ENCODE results near the gene FBXO17.
"Not testable (repeated sequence)": the region's sequence is repeated elsewhere in the genome, so short reads cannot be mapped to it uniquely, and the experiment has no call there.

FBXO17 gene

GRCh38 chr19:38978326-38978689 is 2.8 kb upstream of the FBXO17 start:
- no peak for DNase-seq

- no peak for DNase-seq
These were observed 2.1 kb upstream of the FBXO17 start for GRCh38 chr19:38977445-38978325.

GRCh38 chr19:38975861-38976271 is 324 bp upstream of the FBXO17 start:
- no peak for DNase-seq

- no peak for DNase-seq
These were observed 823 bp downstream of the FBXO17 start for GRCh38 chr19:38974624-38975213.

- no peak for DNase-seq
These were observed 3.9 kb downstream of the FBXO17 start for GRCh38 chr19:38971672-38972071.

GRCh38 chr19:38970664-38971532 is 4.6 kb downstream of the FBXO17 start:
- no peak for DNase-seq

GRCh38 chr19:38966149-38966548 is 9.4 kb downstream of the FBXO17 start:
- DNase-seq, result not testable (repeated sequence)

- DNase-seq, result no peak
These were observed 10.8 kb downstream of the FBXO17 start for GRCh38 chr19:38964738-38965137.

GRCh38 chr19:38959618-38960017 is 15.9 kb downstream of the FBXO17 start:
- DNase-seq, result no peak

- no peak for DNase-seq
These were observed 17.2 kb downstream of the FBXO17 start for GRCh38 chr19:38958301-38958700.

GRCh38 chr19:38956264-38956663 is 19.3 kb downstream of the FBXO17 start:
- DNase-seq, result no peak

- DNase-seq, result no peak
These were observed 21.9 kb downstream of the FBXO17 start for GRCh38 chr19:38953677-38954076.

GRCh38 chr19:38952395-38953165 is 23.0 kb downstream of the FBXO17 start:
- DNase-seq, result peak; percentile 12

- no peak for DNase-seq
These were observed 24.4 kb downstream of the FBXO17 start for GRCh38 chr19:38951187-38951586.

GRCh38 chr19:38949580-38950367 is 25.8 kb downstream of the FBXO17 start:
- DNase-seq, result no peak

- no peak for DNase-seq
These were observed 29.1 kb downstream of the FBXO17 start for GRCh38 chr19:38946229-38947010.

GRCh38 chr19:38945562-38946228 is 29.8 kb downstream of the FBXO17 start:
- DNase-seq, result no peak

GRCh38 chr19:38944981-38945506 is 30.5 kb downstream of the FBXO17 start:
- no peak for DNase-seq

- DNase-seq, result no peak
These were observed 32.9 kb downstream of the FBXO17 start for GRCh38 chr19:38942471-38943181.
